Measurements from ENCODE around the gene PANK1. TPM values are rescaled to one million over a fixed set of nuclear protein-coding genes. Genes with fewer than 3 reads are reported as not detected.

The PANK1 gene
- total and polyA plus RNA-seq, 2 experiments from 2014 or later, result 21.6 to 55.5 TPM

DNA sequence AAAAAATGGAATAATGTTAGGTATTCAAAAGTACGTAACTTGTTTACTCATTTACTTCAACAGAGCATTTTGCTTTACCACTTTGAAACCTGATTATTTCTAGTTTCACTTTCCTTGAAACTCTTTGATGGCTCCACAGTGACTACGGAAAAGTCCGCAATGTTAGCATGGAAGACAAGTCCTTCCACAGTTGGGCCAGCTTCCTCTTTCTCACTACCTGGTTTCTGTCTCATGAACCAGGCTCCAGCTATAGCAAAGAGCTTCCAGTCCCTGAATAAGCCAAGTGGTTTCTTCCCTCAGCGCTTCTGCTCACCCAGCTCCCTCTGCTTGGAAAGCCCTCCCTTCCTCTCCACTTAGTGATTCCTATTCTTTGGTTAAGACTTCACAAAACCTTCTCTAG, 64.8 kb downstream of the PANK1 start:
- 97% methylated on average over 4 of the region's 4 CpGs for WGBS (ENCODE audit: low lambda C conversion rate, missing lambda C conversion rate)

DNA sequence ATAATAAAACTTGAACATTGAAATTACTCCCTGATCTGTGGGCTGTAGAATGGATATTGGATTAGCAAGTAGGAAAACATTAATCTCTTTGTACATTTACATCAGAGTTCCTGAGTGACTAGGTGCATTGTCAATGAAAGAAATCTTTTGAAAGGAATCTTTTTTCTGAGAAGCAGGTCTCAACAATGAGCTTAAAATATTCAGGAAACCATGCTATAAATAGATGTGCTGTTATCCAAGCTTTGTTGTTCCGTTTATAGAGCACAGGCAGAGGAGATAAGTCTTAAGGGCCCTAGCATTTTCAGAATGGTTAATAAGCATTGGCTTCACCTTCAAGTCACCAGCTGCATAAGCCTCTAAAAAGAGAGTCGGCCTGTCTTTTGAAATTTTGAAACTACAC, 68.3 kb downstream of the PANK1 start:
- no peaks in the 10 kb centered on the region for H4K20me1 ChIP-seq (ENCODE audit: insufficient read depth, poor library complexity, severe bottlenecking)
- H3K79me2 ChIP-seq, result no peaks in the 10 kb centered on the region
- no peaks in the 10 kb centered on the region for H3K4me1 ChIP-seq (ENCODE audit: insufficient read depth)
- TF ChIP-seq EZH2 (IDR thresholded peaks at IDR 0.05; ENCODE audit: borderline replicate concordance) (no peak), EZH2phosphoT487 (IDR thresholded peaks at IDR 0.05; ENCODE audit: low read depth, severe bottlenecking, unreplicated experiment) (no peak)
- TF ChIP-seq, protein P1, sequence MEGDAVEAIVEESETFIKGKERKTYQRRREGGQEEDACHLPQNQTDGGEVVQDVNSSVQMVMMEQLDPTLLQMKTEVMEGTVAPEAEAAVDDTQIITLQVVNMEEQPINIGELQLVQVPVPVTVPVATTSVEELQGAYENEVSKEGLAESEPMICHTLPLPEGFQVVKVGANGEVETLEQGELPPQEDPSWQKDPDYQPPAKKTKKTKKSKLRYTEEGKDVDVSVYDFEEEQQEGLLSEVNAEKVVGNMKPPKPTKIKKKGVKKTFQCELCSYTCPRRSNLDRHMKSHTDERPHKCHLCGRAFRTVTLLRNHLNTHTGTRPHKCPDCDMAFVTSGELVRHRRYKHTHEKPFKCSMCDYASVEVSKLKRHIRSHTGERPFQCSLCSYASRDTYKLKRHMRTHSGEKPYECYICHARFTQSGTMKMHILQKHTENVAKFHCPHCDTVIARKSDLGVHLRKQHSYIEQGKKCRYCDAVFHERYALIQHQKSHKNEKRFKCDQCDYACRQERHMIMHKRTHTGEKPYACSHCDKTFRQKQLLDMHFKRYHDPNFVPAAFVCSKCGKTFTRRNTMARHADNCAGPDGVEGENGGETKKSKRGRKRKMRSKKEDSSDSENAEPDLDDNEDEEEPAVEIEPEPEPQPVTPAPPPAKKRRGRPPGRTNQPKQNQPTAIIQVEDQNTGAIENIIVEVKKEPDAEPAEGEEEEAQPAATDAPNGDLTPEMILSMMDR (IDR thresholded peaks at IDR 0.05; ENCODE audit: poor library complexity), result no peak
- no peaks in the 10 kb centered on the region for H3K36me3 ChIP-seq (replicated peaks; ENCODE audit: insufficient read depth, low read depth)
- H3K4me3 ChIP-seq, result no peak overlapping the region
- H3K27ac ChIP-seq, result no peak overlapping the region
- DNase-seq (ENCODE audit: low spot score), result no peak
- H3K27me3 ChIP-seq, result no peaks in the 10 kb centered on the region
- H3K9me2 ChIP-seq (replicated peaks; ENCODE audit: insufficient read depth), result no peaks in the 10 kb centered on the region
- WGBS (ENCODE audit: low lambda C conversion rate, missing lambda C conversion rate), result 89% methylated on average over 2 of the region's 2 CpGs
- no peak overlapping the region for H3K4me2 ChIP-seq
- H2AFZ ChIP-seq, result no peak overlapping the region
- no peaks in the 10 kb centered on the region for H3K9me3 ChIP-seq (ENCODE audit: low read depth)

More for the DNA sequence above, 64.8 kb downstream of the PANK1 start:
- Histone ChIP-seq H2AFZ (no peak overlapping the region), H4K20me1 (ENCODE audit: insufficient read depth, poor library complexity, severe bottlenecking) (no peaks in the 10 kb centered on the region), H3K4me1 (ENCODE audit: insufficient read depth) (no peaks in the 10 kb centered on the region), H3K9me2 (replicated peaks; ENCODE audit: insufficient read depth) (no peaks in the 10 kb centered on the region), H3K79me2 (no peaks in the 10 kb centered on the region), H3K4me3 (no peak overlapping the region), H3K9me3 (ENCODE audit: low read depth) (no peaks in the 10 kb centered on the region), H3K27me3 (no peaks in the 10 kb centered on the region), H3K4me2 (no peak overlapping the region), H3K36me3 (replicated peaks; ENCODE audit: insufficient read depth, low read depth) (no peaks in the 10 kb centered on the region), H3K27ac (no peak overlapping the region)
- no peak for TF ChIP-seq EZH2phosphoT487 (IDR thresholded peaks at IDR 0.05; ENCODE audit: low read depth, severe bottlenecking, unreplicated experiment)
- TF ChIP-seq, protein P1 (IDR thresholded peaks at IDR 0.05; ENCODE audit: poor library complexity), result no peak
- TF ChIP-seq EZH2 (IDR thresholded peaks at IDR 0.05; ENCODE audit: borderline replicate concordance), result no peak
- no peak for DNase-seq (ENCODE audit: low spot score)

DNA sequence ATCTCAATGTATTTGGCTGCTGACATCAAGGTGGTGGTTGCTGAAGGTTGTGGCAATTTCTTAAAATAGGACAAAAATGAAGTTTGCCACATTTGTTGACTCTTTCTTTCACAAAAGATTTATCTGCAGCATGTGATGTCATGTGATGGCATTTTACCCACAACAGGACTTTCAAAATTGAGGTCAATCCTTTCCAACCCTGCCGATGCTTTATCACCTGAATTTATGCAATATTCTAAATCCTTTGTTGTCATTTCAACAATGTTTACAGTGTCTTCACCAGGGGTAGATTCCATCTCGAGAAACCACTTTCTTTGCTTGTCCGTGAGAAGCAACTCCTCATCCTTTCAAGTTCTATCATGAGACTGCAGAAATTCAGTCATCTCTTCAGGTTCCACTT, 69.0 kb downstream of the PANK1 start:
- TF ChIP-seq, protein P1 (IDR thresholded peaks at IDR 0.05; ENCODE audit: poor library complexity), result no peak
- TF ChIP-seq EZH2phosphoT487 (IDR thresholded peaks at IDR 0.05; ENCODE audit: low read depth, severe bottlenecking, unreplicated experiment) (no peak), EZH2 (IDR thresholded peaks at IDR 0.05; ENCODE audit: borderline replicate concordance) (no peak)
- Histone ChIP-seq H2AFZ (no peak overlapping the region), H3K4me3 (no peak overlapping the region), H3K4me2 (no peak overlapping the region), H3K4me1 (ENCODE audit: insufficient read depth) (no peaks in the 10 kb centered on the region), H3K9me3 (ENCODE audit: low read depth) (no peaks in the 10 kb centered on the region), H3K27me3 (no peaks in the 10 kb centered on the region), H3K9me2 (replicated peaks; ENCODE audit: insufficient read depth) (no peaks in the 10 kb centered on the region), H4K20me1 (ENCODE audit: insufficient read depth, poor library complexity, severe bottlenecking) (no peaks in the 10 kb centered on the region), H3K27ac (no peak overlapping the region), H3K36me3 (replicated peaks; ENCODE audit: insufficient read depth, low read depth) (no peaks in the 10 kb centered on the region), H3K79me2 (no peaks in the 10 kb centered on the region)
- DNase-seq (ENCODE audit: low spot score), result no peak
- 89% methylated on average over 3 of the region's 3 CpGs for WGBS (ENCODE audit: low lambda C conversion rate, missing lambda C conversion rate)

DNA sequence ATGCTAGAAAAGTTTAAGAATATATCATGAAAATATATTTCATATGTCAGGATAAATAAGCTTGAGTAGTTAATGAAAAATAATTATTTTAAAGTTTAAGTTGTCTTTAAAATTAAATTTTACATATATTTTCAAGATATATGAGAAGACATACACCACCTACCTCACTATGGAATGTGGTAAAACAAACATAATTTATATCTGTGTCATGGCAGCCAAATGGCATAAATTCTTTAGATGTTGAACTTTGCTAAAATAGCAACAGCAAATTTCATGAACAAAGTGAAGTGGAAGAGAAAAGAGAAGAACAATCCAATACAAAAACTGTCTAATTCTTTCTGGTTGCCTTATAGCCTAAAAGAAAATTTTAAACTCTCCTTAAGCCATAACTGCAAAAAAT, 70.0 kb downstream of the PANK1 start:
- Histone ChIP-seq H3K4me1 (ENCODE audit: insufficient read depth) (no peaks in the 10 kb centered on the region), H3K4me2 (no peak overlapping the region), H3K27me3 (no peaks in the 10 kb centered on the region), H3K9me3 (ENCODE audit: low read depth) (no peaks in the 10 kb centered on the region), H3K36me3 (replicated peaks; ENCODE audit: insufficient read depth, low read depth) (no peaks in the 10 kb centered on the region), H3K9me2 (replicated peaks; ENCODE audit: insufficient read depth) (no peaks in the 10 kb centered on the region), H2AFZ (no peak overlapping the region), H3K4me3 (no peak overlapping the region), H3K27ac (no peak overlapping the region), H3K79me2 (no peaks in the 10 kb centered on the region), H4K20me1 (ENCODE audit: insufficient read depth, poor library complexity, severe bottlenecking) (no peaks in the 10 kb centered on the region)
- no peak for DNase-seq (ENCODE audit: low spot score)
- TF ChIP-seq EZH2 (IDR thresholded peaks at IDR 0.05; ENCODE audit: borderline replicate concordance), result no peak
- no peak for TF ChIP-seq EZH2phosphoT487 (IDR thresholded peaks at IDR 0.05; ENCODE audit: low read depth, severe bottlenecking, unreplicated experiment)
- TF ChIP-seq, protein P1 (IDR thresholded peaks at IDR 0.05; ENCODE audit: poor library complexity), result no peak
